Thoracic aorta (tissue), 2 donors: Measurements from ENCODE around the gene KIF1B. TPM values are rescaled to one million over a fixed set of nuclear protein-coding genes. Genes with fewer than 3 reads are reported as not detected.
"Not testable (repeated sequence)": the region's sequence is repeated elsewhere in the genome, so short reads cannot be mapped to it uniquely, and the experiment has no call there.

ENCODE experiments used
- ATAC-seq: fragments of 150-250 bp; one replicate; pipeline ENCODE4 v1.8.0; 2017; ENCODE audit warnings: low read depth; ENCODE audit not compliant: insufficient number of reproducible peaks, low FRiP score
- DNase-seq: peaks from one replicate; pipeline ENCODE4 v3.0.0-alpha.2; 2020; ENCODE audit warnings: low spot score
- H3K27ac ChIP-seq, 2 donors: fragments of 200-600 bp; sonication (generic); 1 replicate in 1 of 2; 2 replicates in 1 of 2; pipeline ENCODE4 v1.5.1; 2016; ENCODE audit warnings: mild to moderate bottlenecking in 2 of 2, moderate library complexity in 2 of 2
- H3K27me3 ChIP-seq: fragments of 200-600 bp; sonication (generic); replicated peaks from 2 replicates; pipeline ENCODE4 v1.6.0; 2016; ENCODE audit warnings: mild to moderate bottlenecking; ENCODE audit not compliant: insufficient read depth
- H3K36me3 ChIP-seq: fragments of 200-600 bp; sonication (generic); one replicate; pipeline ENCODE4 v1.5.1; 2016
- H3K4me1 ChIP-seq, 2 donors: fragments of 200-600 bp; sonication (generic); 1 replicate in 1 of 2; 2 replicates in 1 of 2; pipeline versions ENCODE4 v1.5.1 to v1.6.0; 2016; ENCODE audit warnings: low read depth in 2 of 2, mild to moderate bottlenecking in 1 of 2; ENCODE audit not compliant: control insufficient read depth in 1 of 2
- H3K4me3 ChIP-seq: fragments of 200-600 bp; sonication (generic); 2 replicates; pipeline ENCODE4 v1.5.1; 2016; ENCODE audit warnings: mild to moderate bottlenecking
- H3K9me3 ChIP-seq: fragments of 200-600 bp; sonication (generic); 2 replicates; pipeline ENCODE4 v1.5.1; 2016
- total RNA-seq, 2 donors: library from RNA; depleted of rRNA; stranded (reverse); fragments of >200 nt; gene quantifications; one replicate each; pipeline versions ENCODE4 v1.1.0 to v1.2.3, GENCODE V29; 2016
- TF ChIP-seq, protein P1 (sequence below): fragments of 200-600 bp; sonication (generic); IDR thresholded peaks from one replicate; pipeline ENCODE4 v1.5.1; 2019; ENCODE audit warnings: antibody characterized with exemption

Gene KIF1B
- total RNA-seq, 2 donors from 2014 or later, result 40.1 to 64.3 TPM

DNA sequence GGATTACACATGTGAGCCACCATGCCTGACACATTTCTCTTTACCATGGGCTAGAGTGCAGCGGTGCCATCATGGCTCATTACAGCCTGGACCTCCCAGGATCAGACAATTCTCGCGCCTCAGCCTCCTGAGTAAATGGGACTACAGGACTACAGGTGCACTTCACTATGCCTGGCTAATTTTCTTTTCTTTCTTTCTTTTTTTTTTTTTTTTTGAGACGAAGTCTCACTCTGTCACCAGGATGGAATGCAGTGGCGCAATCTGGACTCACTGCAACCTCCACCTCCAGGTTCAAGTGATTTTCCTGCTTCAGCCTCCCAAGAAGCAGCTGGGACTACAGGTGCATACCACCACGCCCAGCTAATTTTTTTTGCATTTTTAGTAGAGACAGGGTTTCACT, 14.8 kb upstream of the KIF1B start:
- no peaks in the 10 kb centered on the region for H3K36me3 ChIP-seq
- TF ChIP-seq, protein P1, sequence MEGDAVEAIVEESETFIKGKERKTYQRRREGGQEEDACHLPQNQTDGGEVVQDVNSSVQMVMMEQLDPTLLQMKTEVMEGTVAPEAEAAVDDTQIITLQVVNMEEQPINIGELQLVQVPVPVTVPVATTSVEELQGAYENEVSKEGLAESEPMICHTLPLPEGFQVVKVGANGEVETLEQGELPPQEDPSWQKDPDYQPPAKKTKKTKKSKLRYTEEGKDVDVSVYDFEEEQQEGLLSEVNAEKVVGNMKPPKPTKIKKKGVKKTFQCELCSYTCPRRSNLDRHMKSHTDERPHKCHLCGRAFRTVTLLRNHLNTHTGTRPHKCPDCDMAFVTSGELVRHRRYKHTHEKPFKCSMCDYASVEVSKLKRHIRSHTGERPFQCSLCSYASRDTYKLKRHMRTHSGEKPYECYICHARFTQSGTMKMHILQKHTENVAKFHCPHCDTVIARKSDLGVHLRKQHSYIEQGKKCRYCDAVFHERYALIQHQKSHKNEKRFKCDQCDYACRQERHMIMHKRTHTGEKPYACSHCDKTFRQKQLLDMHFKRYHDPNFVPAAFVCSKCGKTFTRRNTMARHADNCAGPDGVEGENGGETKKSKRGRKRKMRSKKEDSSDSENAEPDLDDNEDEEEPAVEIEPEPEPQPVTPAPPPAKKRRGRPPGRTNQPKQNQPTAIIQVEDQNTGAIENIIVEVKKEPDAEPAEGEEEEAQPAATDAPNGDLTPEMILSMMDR, result no peak
- ATAC-seq (no peak), DNase-seq (no peak)
- H3K4me1 ChIP-seq, result no peaks in the 10 kb centered on the region
- H3K9me3 ChIP-seq, result no peaks in the 10 kb centered on the region
- no peak overlapping the region for H3K4me3 ChIP-seq
- no peak overlapping the region for H3K27ac ChIP-seq
- H3K27me3 ChIP-seq, result no peaks in the 10 kb centered on the region

DNA sequence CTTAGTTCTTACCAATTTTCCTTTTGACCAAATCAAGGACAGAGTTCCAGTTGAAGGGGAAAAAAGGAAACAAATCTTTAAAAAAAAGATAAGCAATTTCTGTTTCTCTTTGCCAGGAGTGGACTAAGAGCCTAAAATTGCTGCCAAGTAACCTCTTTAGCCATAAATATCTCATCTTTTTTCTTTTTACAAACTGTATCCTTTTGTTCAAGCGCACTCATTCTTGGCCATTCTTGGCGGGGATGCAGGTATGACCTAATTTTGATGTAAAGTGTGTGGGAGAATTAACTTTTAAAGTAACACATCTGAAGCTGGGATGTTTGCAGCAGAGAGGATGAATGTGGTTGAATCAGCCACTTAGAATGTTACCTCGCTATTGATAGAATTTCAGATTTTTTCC, 13.4 kb upstream of the KIF1B start:
- Histone ChIP-seq H3K9me3 (no peaks in the 10 kb centered on the region), H3K4me3 (no peak overlapping the region), H3K4me1 (no peaks in the 10 kb centered on the region), H3K27ac (no peak overlapping the region), H3K36me3 (no peaks in the 10 kb centered on the region), H3K27me3 (no peaks in the 10 kb centered on the region)
- ATAC-seq (no peak), DNase-seq (no peak)
- TF ChIP-seq, protein P1, result no peak

DNA sequence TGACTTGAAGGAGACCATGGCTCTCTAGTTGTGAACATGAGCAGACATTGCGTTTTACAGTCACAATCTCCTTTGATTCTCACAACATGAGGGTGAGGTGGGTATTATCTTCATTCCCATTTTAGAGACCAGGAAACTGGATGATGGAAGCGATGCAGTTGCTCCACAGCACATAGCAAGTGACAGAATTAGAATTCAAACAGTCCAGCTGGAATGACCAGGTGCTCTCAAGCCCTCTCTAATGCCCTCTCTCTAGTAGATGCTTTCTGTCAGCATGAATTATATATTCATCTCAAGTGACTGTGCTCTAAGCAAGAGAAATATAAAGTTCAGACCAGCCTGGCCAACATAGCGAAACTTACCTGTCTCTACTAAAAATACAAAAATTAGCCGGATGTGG, 9.8 kb upstream of the KIF1B start:
- DNase-seq (no peak), ATAC-seq (no peak)
- TF ChIP-seq, protein P1, result no peak
- no peak overlapping the region for H3K27ac ChIP-seq
- H3K9me3 ChIP-seq, result no peaks in the 10 kb centered on the region
- no peaks in the 10 kb centered on the region for H3K27me3 ChIP-seq
- no peaks in the 10 kb centered on the region for H3K36me3 ChIP-seq
- no peaks in the 10 kb centered on the region for H3K4me1 ChIP-seq
- no peak overlapping the region for H3K4me3 ChIP-seq

DNA sequence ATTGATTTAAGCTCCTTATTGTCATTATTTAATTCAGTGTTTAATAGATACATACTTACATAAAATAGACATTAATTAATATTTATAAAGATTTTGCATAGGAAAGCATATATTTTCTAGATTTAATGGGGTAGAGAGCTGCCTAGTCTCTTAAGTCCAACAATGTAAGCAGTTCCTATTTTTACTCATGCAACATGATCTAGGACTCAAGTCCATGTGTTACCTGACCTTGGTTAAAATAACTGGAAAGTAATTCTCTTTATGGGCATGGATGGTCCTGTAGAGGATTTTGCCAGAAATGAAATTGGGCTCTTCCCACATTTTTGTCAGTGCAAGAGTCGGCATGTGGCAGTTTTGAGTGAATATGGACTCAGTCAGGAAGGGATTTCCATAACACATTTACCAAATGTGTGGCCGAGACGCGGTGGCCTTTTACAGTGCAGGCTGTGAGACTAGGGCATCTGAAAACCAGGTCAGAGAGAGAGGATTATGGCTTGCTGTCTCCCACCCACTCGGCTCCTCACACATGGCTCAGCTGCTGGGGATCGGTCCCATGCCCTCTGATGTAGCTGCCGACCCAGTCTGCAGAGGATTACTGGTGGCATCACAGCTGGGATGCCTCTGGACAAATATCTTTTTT, 6.2 kb upstream of the KIF1B start:
- DNase-seq (no peak), ATAC-seq (no peak)
- Histone ChIP-seq H3K36me3 (no peaks in the 10 kb centered on the region), H3K27ac (no peak overlapping the region), H3K4me1 (peaks cover 0 to under 1% of the 10 kb centered on the region in 2 donors), H3K4me3 (no peak overlapping the region), H3K9me3 (no peaks in the 10 kb centered on the region), H3K27me3 (no peaks in the 10 kb centered on the region)
- TF ChIP-seq, protein P1, result no peak

DNA sequence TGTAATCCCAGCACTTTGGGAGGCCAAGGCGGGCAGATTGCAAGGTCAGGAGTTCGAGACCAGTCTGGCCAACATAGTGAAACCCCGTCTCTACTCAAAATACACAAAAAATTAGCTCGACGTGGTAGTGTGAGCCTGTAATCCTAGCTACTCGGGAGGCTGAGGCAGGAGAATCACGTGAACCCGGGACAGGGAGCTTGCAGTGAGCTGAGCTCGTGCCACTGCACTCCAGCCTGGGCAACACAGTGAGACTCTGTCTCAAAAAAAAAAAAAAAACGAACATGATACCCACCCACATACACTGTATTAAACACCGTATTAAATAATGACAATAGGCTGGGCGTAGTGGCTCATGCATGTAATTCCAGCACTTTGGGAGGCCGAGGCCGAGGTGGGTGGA, 5.2 kb upstream of the KIF1B start:
- not testable (repeated sequence) for H3K27me3 ChIP-seq, H3K27ac ChIP-seq, H3K9me3 ChIP-seq, H3K36me3 ChIP-seq, H3K4me1 ChIP-seq, DNase-seq, ATAC-seq, H3K4me3 ChIP-seq

DNA sequence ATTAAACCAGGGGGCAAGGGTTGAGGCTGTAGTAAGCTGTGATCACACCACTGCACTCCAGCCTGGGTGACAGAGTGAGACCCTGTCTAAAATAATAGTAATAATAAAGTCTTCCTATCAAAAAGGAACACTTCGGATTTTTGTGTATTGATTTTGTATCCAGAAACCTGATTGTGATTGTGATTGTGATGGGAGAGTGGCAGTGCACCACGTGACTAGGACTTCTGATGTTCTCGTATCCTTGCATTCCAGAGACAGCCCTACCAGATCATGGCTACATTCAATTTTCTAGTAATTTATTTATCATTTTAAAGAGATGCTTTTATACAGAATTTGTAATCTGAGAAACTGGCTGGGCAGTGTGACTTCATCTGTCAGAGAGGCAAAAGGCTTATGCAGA, 2.6 kb upstream of the KIF1B start:
- Histone ChIP-seq H3K9me3 (no peaks in the 10 kb centered on the region), H3K27ac (no peak overlapping the region), H3K36me3 (no peaks in the 10 kb centered on the region), H3K27me3 (no peaks in the 10 kb centered on the region), H3K4me1 (peaks cover 10 to 14% of the 10 kb centered on the region in 2 donors), H3K4me3 (no peak overlapping the region)
- TF ChIP-seq, protein P1, result no peak
- ATAC-seq (no peak), DNase-seq (no peak)
